Epidermal melanocyte (primary cell): ENCODE measurements around the gene MGAT4A.

ENCODE experiments used
- DNase-seq: peaks from one replicate; pipeline ENCODE4 v3.0.0; 2011; ENCODE audit warnings: low spot score; ENCODE audit not compliant: insufficient read length

Gene MGAT4A

DNA sequence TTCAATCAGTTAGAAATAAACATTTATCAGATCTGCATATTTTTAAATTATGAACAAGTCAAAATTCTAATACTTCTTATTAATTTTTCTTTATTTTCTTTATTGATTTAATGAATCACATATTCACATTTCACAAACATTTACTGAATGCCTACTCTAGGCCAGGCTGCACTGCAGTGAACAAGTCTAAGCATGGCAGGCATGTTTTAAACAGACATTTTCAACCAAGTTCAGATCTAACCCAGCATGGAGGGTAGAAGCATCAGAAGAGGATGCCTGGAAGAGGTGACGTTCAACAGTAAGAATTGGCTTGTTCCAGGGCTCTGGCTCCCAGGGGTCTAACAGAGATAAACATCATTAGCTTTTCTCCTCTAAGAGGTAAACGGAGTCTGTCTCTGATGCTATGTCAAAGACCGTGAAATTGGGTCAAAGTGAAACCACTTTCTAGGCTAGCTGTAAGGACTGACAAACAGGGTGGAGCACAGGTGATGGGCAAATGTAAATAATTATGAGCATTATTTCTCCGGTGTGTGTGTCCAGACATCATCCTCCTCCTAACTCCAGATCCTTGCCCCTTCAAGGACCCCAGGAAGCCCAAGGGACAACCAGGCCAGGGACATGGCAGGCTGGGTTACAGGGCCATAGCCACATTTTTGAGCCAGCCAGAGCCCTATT, 72.0 kb downstream of the MGAT4A start:
- no peak for DNase-seq

DNA sequence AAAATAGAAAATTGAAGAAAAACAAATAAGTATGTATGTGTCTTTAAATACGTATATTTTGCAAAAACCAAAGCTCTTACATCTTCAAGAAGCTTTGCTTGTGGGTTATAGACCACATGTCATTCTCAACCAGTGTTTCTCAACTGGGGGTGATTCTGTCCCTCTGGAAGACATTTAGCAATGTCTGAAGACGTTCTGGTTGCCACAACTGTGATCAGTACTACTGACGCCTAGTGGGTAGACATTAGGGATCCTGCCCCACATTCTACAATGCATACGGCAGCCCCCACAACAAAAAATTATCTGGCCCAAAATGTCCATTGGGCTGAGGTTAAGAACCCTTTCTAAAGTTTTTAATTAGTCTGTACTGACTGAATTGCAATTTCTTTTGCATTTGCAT, 74.1 kb downstream of the MGAT4A start:
- no peak for DNase-seq

GRCh38 chr2:98654699-98655495, 76.0 kb downstream of the MGAT4A start:
- DNase-seq, result no peak

DNA sequence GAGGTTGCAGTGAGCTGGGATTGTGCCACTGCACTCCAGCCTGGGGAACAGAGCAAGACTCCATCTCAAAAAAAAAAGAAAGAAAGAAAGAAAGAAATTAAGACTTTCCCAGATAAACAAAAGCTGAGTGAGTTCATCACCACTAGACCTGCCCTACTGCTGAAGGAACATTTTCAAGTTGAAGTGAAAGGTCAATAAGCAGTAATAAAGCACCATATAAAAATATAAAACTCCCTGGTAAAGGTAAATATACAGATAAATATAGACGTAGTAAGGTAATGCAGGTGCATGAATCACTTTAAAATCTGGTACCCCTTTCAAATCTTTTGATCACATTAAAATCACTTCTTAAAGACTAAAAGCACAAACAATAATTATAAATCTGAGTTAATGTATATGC, 79.9 kb downstream of the MGAT4A start:
- DNase-seq, result no peak

GRCh38 chr2:98649992-98650375, 80.9 kb downstream of the MGAT4A start:
- DNase-seq, result no peak

- peak; percentile 20 for DNase-seq
These were observed 81.6 kb downstream of the MGAT4A start for GRCh38 chr2:98649135-98649991.

- no peak for DNase-seq
These were observed 82.5 kb downstream of the MGAT4A start for GRCh38 chr2:98648451-98648850.

GRCh38 chr2:98647636-98648035, 83.3 kb downstream of the MGAT4A start:
- DNase-seq, result no peak

DNA sequence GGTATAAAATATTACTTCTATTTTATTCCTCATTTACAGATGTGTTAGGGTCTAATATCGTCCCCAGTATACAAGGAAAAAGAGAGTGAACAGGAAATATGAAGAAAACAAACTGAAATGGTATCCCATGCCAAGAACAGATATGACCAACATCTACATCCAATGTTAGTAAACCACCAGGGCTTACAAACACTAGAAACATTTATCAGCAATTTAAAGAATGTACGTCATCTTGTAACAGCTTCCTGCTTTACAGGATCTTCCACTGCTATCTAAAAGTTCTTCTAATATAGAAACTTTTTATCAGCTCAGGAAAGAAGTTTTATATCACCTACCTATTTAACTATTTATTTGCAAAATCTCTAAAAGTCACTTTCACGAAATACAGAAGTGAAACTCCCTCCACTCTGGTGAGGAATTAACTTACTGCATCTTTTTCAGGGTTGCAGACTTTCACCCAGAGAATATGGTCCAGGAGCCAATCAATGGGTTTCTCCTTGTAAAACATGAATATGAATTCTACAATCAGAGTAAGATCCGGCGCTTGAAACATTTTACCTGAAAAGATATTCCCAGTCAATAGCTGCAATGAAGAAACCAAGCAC, 87.3 kb downstream of the MGAT4A start:
- no peak for DNase-seq

- DNase-seq, result no peak
These were observed 93.4 kb downstream of the MGAT4A start for GRCh38 chr2:98637401-98638147.

DNA sequence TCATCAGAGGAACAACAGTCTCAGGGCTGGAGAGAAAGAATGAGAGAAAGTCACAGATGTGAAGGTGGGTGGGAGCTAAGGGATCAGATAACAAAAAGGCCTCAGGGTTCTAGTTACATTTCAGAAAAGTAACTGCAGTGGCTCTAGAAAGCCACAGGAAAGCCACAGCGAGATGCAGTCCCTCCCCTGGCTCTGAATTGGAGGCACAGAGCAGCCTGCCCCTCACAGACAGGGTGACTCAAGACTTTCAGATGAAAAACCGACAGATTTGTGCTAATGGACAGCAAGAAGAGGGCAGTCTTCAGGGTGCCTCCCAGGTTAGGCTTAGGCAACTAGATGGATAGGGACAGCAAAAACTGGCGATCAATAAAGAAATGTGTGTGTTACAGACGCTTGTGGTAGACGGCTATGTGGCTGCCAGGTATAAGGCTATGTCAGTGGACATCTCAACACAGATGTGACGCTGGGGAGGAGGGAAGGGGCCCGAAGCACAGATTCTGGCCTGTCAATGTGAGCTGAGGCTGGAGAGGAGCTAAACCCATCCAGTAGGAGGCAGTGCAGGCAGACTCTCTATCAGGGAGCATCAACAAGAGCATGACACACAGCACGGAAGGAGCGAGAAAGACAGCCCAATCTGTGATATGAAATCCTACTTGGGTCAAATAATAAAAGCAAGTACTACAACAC, 96.4 kb downstream of the MGAT4A start:
- DNase-seq, result no peak

GRCh38 chr2:98632351-98632750, 98.6 kb downstream of the MGAT4A start:
- no peak for DNase-seq

DNA sequence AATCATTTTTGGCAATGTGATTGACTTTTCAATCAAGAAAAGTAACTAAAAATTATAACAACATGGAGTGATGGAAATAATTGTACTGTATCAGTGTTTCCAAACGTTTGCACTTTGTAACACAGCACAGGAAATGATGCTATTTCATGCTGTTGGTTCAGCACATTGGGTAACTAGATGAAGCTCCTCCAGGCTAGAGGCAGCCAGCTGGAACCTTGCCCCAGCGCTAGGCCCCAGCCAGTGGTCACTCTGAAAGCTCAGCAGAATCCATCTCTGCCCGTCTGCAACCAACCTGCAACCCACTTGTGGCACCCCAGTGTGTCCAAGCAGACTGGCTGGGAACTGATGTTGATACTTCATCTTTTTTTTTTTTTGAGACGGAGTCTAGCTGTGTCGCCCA, 107.3 kb downstream of the MGAT4A start:
- no peak for DNase-seq

DNA sequence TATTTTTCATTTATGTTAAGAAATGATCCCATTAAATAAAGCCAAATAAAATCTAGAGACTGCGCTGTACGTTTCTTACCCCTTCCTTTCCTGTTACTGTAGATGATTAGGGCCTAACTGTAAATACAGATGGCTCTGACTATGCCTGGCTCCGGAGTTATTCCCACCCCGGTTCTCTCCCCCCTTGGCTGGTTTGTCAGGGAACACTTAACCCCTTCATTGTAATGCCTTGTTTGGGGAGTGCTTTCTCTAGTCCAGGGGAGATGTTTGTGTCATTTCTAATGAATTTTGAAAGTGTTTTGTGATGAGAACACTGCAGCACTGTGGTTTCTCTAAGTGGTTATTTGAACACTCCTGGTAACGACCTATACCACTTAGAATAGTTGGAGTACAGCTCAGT, 113.8 kb downstream of the MGAT4A start:
- DNase-seq, result no peak

DNA sequence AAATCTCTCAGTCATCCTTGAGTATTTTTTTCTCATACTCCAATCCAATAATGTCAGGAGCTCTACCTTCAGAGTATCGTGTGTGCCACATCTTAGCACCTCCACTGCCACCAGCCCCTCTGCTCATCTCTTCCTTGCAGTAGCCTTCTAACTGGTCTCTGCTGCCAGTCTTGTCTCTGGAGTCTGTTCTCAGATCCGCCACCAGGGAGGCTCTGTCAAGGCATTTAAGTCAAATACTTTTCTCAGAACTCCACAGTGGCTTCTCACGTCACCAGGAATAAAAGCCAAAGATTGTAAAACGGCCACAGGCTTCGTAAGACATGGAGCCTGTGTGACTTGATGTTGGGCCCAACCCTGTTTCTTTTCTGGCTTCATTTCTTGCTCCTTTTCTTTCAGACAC, 115.5 kb downstream of the MGAT4A start:
- no peak for DNase-seq

GRCh38 chr2:98614024-98614739, 116.8 kb downstream of the MGAT4A start:
- DNase-seq, result no peak

DNA sequence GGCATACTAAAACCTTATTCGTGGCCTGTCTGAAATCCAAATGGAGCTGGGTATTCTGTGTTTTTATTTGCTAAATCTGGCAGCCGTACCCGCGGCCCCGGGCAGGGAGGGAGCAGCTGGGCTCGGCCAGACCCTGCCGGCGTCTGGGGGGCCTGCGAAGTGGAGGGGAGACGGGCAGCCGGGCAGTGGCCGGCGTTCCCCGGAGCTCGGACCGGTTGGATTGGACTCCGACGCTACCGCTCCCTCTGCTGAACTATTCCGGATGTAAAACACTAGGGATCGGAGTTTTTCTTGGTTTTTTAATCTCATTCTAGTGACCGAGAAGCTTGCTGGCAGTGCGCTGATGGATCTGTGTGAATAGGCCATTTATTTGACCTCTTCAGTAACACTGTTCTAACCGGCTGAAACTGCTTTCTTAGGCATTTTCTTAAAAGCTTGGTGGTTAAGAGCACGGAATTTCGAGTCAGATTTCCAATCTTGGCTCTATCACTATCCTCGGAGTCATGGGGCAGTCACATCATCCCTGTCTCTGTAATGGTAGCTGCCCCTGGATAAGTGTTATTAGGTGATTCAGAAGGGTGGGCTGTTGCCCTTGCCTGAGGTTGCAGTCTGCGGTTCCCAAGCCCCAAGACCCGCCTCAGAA, 121.8 kb downstream of the MGAT4A start:
- DNase-seq, result no peak

DNA sequence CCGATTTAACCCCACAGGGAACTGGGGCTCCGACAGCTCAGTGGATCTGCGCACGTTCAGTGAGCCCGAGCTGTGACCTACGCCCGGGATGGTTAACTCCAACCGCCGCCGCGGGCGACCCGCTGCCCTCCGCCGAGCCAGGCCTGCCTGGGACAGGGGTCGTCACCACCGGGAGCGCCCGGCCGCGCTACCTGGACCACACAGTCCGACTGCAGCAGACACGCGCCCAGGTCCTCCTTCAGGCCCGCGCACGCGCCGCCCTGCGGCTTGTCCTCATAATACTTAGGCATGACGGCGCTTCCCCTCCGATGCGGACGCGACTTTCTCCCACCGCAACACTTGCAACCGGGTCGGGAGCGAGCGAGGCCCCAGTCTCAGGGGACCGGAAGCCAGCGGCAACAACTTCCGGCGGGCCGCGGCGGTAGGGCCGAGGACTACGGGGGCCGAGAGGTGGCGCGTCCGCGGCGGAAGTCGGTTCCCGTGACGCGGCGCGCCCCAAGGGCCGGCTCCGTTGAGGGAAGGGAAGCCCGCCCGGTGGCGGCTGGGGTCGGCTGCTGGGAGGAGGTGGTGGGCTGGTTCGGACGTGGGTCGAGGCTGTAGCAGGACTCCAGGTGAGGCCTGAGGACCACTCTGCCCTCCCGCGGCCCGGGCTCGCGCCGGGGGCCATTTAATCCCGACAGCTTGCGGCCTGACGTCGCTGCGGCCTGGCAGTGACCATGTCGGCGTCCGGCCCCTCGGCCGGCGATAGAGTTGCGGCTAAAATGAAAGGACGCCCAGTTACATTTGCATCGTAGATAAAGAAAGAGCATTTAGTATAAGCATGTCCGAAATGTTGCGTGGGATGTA, 122.6 kb downstream of the MGAT4A start, which contains the start of the genes COA5 and UNC50:
Gene COA5, minus strand, starts transcription at position 397 of the 846 bp plus-strand sequence. Its CDS starts 107 bp downstream, at position 290.
Gene UNC50, plus strand, starts transcription at position 474 of the 846 bp plus-strand sequence. CDS start 1,171 bp downstream, outside the sequence.
- DNase-seq, result peak; percentile 90
